ENCODE measurements around the gene SEPTIN1.

SEPTIN1 gene

GRCh38 chr16:30354423-30355143 is 27.8 kb downstream of the SEPTIN1 start (continued):
- TF ChIP-seq, protein P1, sequence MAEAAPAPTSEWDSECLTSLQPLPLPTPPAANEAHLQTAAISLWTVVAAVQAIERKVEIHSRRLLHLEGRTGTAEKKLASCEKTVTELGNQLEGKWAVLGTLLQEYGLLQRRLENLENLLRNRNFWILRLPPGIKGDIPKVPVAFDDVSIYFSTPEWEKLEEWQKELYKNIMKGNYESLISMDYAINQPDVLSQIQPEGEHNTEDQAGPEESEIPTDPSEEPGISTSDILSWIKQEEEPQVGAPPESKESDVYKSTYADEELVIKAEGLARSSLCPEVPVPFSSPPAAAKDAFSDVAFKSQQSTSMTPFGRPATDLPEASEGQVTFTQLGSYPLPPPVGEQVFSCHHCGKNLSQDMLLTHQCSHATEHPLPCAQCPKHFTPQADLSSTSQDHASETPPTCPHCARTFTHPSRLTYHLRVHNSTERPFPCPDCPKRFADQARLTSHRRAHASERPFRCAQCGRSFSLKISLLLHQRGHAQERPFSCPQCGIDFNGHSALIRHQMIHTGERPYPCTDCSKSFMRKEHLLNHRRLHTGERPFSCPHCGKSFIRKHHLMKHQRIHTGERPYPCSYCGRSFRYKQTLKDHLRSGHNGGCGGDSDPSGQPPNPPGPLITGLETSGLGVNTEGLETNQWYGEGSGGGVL (tag by site-specific recombination; IDR thresholded peaks at IDR 0.05): peak; percentile 25; the same call in 1 of the 2 replicates
- TF ChIP-seq KLF1 (tag by site-specific recombination; IDR thresholded peaks at IDR 0.05) (no peak), BCL6B (tag by site-specific recombination; IDR thresholded peaks at IDR 0.05) (no peak), GLIS1 (tag by site-specific recombination; IDR thresholded peaks at IDR 0.05) (no peak; the same call in 1 of the 2 replicates), EGR2 (tag by site-specific recombination; IDR thresholded peaks at IDR 0.05; ENCODE audit: low read depth) (peak; percentile 96), ZNF211 (tag by site-specific recombination; IDR thresholded peaks at IDR 0.05; ENCODE audit: low read depth) (no peak), ZNF600 (tag by site-specific recombination; IDR thresholded peaks at IDR 0.05) (peak; percentile 12; the same call in 1 of the 2 replicates), ZNF747 (tag by site-specific recombination; IDR thresholded peaks at IDR 0.05) (no peak), ZNF501 (tag by site-specific recombination; IDR thresholded peaks at IDR 0.05) (0 out of 2 replicates have a peak, but pooled peaks have one; percentile 25), RBAK (tag by site-specific recombination; IDR thresholded peaks at IDR 0.05) (no peak), KLF9 (tag by site-specific recombination; IDR thresholded peaks at IDR 0.05; ENCODE audit: low read depth) (peak; percentile 7; the same call in 1 of the 2 replicates), ZNF544 (tag by site-specific recombination; IDR thresholded peaks at IDR 0.05) (no peak), ZFP3 (tag by site-specific recombination; IDR thresholded peaks at IDR 0.05; ENCODE audit: low read depth) (no peak), ZNF175 (tag by site-specific recombination; IDR thresholded peaks at IDR 0.05) (no peak), ZNF426 (tag by site-specific recombination; IDR thresholded peaks at IDR 0.05) (no peak), ZNF341 (tag by site-specific recombination; IDR thresholded peaks at IDR 0.05; ENCODE audit: low read depth) (0 out of 2 replicates have a peak, but pooled peaks have one; percentile 19), MYNN (tag by site-specific recombination; IDR thresholded peaks at IDR 0.05; ENCODE audit: borderline replicate concordance) (no peak), ZIC2 (tag by site-specific recombination; IDR thresholded peaks at IDR 0.05) (no peak), ZNF701 (tag by site-specific recombination; IDR thresholded peaks at IDR 0.05) (no peak), ZNF561 (tag by site-specific recombination; IDR thresholded peaks at IDR 0.05; ENCODE audit: borderline replicate concordance) (no peak), ZNF664 (tag by site-specific recombination; IDR thresholded peaks at IDR 0.05) (no peak), MZF1 (tag by site-specific recombination; IDR thresholded peaks at IDR 0.05; ENCODE audit: borderline replicate concordance) (no peak), ZNF239 (tag by site-specific recombination; IDR thresholded peaks at IDR 0.05) (no peak), TSHZ1 (tag by site-specific recombination; IDR thresholded peaks at IDR 0.05; ENCODE audit: borderline replicate concordance) (no peak), ZBTB6 (tag by site-specific recombination; IDR thresholded peaks at IDR 0.05) (peak; percentile 71; the same call in 1 of the 2 replicates)
- TF ChIP-seq, protein P2, sequence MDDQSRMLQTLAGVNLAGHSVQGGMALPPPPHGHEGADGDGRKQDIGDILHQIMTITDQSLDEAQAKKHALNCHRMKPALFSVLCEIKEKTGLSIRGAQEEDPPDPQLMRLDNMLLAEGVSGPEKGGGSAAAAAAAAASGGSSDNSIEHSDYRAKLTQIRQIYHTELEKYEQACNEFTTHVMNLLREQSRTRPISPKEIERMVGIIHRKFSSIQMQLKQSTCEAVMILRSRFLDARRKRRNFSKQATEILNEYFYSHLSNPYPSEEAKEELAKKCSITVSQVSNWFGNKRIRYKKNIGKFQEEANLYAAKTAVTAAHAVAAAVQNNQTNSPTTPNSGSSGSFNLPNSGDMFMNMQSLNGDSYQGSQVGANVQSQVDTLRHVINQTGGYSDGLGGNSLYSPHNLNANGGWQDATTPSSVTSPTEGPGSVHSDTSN (CRISPR knock-in tag; IDR thresholded peaks at IDR 0.05): peak; percentile 53; the same call in 1 of the 2 replicates
- TF ChIP-seq, protein P3, sequence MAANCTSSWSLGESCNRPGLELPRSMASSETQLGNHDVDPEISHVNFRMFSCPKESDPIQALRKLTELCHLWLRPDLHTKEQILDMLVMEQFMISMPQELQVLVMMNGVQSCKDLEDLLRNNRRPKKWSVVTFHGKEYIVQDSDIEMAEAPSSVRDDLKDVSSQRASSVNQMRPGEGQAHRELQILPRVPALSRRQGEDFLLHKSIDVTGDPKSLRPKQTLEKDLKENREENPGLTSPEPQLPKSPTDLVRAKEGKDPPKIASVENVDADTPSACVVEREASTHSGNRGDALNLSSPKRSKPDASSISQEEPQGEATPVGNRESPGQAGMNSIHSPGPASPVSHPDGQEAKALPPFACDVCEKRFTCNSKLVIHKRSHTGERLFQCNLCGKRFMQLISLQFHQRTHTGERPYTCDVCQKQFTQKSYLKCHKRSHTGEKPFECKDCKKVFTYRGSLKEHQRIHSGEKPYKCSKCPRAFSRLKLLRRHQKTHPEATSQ (tag by site-specific recombination; IDR thresholded peaks at IDR 0.05): peak; percentile 71; the same call in 1 of the 2 replicates
- TF ChIP-seq, protein P4, sequence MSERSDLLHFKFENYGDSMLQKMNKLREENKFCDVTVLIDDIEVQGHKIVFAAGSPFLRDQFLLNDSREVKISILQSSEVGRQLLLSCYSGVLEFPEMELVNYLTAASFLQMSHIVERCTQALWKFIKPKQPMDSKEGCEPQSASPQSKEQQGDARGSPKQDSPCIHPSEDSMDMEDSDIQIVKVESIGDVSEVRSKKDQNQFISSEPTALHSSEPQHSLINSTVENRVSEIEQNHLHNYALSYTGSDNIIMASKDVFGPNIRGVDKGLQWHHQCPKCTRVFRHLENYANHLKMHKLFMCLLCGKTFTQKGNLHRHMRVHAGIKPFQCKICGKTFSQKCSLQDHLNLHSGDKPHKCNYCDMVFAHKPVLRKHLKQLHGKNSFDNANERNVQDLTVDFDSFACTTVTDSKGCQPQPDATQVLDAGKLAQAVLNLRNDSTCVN (tag by site-specific recombination; optimal IDR thresholded peaks at IDR 0.05): peak; percentile 81

Data from HEK293 (cell line).